ENCODE measurements around the gene CHPF.

CHPF gene

DNA sequence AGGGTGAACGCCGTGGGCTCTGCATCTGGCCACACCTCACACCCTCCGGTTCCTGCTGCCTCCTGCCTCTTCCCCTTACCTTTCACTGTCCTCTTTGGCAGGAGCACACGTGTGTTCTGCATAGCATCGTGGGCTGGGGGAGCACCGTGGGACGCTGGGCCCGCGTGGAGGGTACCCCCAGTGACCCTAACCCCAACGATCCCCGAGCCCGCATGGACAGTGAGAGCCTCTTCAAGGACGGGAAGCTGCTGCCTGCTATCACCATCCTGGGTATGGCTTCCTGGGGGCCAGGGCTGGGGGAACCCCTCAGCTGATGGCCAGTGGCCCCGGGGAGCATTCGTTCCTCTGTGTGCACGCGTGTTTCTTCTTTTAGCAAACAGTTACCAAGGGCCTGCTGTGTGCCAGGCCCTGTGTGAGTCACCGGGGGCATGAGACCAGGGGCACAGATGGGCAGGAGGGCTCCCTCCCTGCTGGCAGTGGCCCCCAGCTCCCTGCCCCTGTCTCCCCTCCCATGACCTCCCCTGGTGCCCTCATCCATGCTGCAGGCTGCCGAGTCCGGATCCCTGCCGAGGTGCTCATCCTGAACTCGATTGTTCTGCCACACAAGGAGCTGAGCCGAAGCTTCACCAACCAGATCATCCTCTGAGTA, 37.3 kb downstream of the CHPF start:
- peak overlapping the region in 1 of 21 experiments; percentile 18 for H3K27ac ChIP-seq
- H3K4me3 ChIP-seq = no peak overlapping the region

- H3K4me3 ChIP-seq = no peak overlapping the region
- no peak overlapping the region for H3K27ac ChIP-seq
These were observed 38.0 kb downstream of the CHPF start for GRCh38 chr2:219505585-219505984.

DNA sequence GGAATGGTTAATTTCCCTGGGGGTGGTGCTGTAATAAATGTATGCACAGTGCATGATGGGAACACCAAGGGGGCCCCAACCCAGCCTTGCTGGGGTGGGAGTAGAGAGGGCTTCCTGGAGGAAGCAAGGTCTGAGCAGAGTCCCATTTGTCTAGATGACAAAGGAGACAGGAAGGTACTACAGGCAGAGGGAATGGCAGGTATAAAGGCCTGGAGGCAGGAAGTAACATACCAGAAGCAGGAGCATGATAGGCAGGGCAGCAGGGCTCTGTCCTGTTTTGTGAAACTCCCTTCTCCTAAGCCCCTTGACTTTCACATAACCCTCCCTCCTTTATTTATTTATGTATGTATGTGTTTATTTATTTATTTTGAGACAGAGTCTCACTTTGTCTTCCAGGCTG, 41.0 kb downstream of the CHPF start:
- no peak overlapping the region for H3K27ac ChIP-seq
- no peak overlapping the region for H3K4me3 ChIP-seq

- Histone ChIP-seq H3K4me3 (no peak overlapping the region), H3K27ac (no peak overlapping the region)
These were observed 41.8 kb downstream of the CHPF start for GRCh38 chr2:219501849-219502248.

DNA sequence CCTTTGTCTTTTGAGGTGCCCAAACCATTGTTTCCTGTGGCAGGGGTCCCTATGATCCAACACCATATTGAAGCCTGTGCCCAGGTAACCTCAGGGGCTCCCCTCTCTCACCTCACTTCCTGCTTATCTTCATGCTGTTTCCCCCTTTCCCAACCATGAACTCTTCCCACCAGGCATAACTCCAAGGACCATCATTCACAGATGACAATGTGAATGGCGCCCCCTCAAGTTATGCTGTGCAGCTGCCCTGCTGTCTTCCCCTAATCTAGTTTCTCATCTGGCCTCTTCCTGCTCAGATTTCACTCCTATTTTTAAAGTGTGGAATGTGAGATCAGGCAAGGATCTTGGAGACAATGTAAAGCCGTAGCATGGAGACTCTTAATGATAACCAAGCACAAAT, 43.5 kb downstream of the CHPF start:
- Histone ChIP-seq H3K4me3 (no peak overlapping the region), H3K27ac (no peak overlapping the region)

DNA sequence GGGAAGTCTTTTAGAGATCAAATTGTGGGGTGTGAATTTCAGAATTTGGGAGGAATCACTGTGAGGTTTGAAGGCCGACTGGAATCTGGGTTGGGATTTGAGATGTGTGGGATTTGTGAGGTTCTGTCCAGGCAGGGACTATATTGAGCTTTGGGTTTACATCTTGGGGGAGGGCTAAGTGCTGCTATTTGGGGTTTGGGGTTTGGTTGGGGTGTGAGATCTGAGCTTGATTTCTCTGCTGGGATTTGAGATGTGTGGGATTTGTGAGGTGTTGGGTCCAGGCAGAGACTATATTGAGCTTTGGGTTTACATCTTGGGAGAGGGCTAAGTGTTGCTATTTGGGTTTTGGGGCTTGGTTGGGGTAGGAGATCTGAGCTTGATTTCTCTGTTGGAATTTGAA, 44.1 kb downstream of the CHPF start:
- H3K4me3 ChIP-seq = peak overlapping the region; percentile 45 to 69 (median 64)
- peak overlapping the region in 6 of 21 experiments; percentile 84 to 92 (median 88) for H3K27ac ChIP-seq

- H3K27ac ChIP-seq = peak overlapping the region; percentile 46 to 96 (median 89)
- peak overlapping the region; percentile 45 to 69 (median 64) for H3K4me3 ChIP-seq
These were observed 44.6 kb downstream of the CHPF start for GRCh38 chr2:219499058-219499307.

GRCh38 chr2:219498280-219499057, 45.1 kb downstream of the CHPF start, which contains the start of gene GMPPA:
TSS of gene GMPPA (plus strand) at chr2:219498891. CDS start at chr2:219499976, 1,085 bp downstream.
- peak within 1 kb of the TSS; percentile 46 to 96 (median 89) for H3K27ac ChIP-seq
- peak within 1 kb of the TSS; percentile 45 to 69 (median 64) for H3K4me3 ChIP-seq

GRCh38 chr2:219497495-219498279, 45.9 kb downstream of the CHPF start:
- Histone ChIP-seq H3K4me3 (peak overlapping the region; percentile 45 to 69 (median 64)), H3K27ac (peak overlapping the region; percentile 46 to 96 (median 88))

DNA sequence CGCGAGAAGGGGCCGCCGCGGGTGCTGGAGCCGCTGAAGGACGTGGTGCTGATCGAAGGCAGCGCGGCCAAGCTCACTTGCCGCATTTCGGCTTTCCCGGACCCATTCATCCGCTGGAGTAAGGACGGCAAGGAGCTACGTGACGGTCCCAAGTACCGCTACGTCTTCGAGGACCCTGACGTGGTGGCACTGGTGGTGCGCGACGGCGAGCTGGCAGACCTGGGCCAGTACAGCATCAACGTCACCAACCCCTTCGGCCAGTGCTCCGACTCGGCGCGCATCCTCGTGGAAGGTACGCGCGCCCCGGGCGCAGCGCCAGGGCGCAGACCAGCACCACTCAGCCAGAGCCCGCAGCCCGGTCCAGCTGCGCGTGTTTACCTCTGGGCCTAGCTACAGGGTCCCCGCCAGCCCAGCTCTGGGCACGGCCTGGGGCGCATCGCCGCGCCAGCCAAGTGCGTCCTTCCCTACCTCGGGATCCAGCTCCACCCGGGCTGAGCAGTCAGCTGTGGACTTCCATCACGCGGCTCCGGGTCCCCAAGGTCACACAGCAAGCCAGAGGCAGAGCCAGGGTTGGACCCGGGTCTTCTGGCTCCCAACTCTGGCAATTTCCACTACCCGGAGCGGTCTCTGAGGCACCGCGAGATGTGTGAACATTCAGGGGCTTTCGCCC, 46.6 kb downstream of the CHPF start:
- peak overlapping the region in 1 of 7 experiments; percentile 69 for H3K4me3 ChIP-seq
- H3K27ac ChIP-seq = peak overlapping the region in 1 of 21 experiments; percentile 84

DNA sequence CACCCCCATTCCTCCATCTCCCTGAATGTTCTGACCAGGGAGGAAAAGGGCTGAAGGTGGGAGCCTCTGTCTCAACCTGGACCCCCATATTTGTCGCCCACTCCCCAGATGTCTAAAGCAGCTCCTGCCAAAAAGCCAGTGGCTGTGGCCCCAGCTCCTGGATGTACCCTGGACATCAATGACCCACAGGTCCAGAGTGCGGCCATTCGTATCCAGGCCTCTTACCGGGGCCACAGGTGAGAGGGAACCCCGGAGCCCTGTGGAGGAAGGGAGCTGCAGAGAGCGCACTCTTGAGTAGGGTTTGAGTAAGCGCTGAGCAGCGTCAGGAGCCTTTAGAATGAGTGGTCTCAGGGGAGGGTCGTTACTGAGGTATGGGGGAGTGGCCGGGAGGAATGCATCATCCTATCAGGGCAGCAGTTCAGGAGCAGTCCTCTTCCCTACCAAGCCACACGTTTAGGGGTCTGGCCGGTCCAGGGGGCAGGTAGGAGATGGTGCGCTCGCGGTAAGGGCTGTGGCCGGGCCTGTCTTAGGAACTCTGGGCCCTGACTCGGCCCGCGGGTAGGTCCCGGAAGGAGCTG, 47.3 kb downstream of the CHPF start:
- no peak overlapping the region for H3K27ac ChIP-seq
- no peak overlapping the region for H3K4me3 ChIP-seq

DNA sequence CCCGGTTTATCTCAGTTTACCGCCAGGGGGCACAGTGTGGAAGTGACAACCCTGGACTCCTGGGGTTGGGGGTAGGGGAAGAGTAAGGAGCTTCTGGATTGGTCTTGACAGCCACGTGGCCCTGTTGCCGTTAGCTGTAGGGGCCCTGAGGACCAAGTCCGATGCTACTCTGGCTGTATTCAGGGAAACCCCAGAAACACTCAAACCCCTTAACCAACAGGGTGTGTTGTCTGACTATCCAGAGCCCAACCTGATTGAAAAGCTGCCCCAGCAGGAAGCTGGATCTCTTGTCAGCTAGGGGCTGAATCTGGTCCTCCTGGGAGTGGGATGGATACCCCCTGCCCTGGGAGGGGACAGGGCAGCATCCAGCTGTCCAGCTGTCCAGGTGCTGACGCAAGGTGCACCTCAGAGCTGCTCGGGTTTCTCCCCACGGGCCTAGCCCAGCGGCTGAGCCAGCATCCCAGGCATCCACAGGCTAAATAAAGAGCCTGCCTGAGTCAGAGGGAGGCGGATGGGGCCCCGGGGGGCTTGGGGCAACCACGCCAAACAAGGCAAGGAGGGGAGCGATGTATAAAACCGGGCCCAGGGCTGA, 48.0 kb downstream of the CHPF start:
- no peak overlapping the region for H3K4me3 ChIP-seq
- H3K27ac ChIP-seq = no peak overlapping the region

GRCh38 chr2:219494952-219495530, 48.6 kb downstream of the CHPF start:
- Histone ChIP-seq H3K4me3 (no peak overlapping the region), H3K27ac (no peak overlapping the region)

- H3K27ac ChIP-seq = no peak overlapping the region
- H3K4me3 ChIP-seq = no peak overlapping the region
These were observed 50.5 kb downstream of the CHPF start for GRCh38 chr2:219493086-219493485.

- no peak overlapping the region for H3K27ac ChIP-seq
- H3K4me3 ChIP-seq = no peak overlapping the region
These were observed 51.0 kb downstream of the CHPF start for GRCh38 chr2:219492575-219492974.

DNA sequence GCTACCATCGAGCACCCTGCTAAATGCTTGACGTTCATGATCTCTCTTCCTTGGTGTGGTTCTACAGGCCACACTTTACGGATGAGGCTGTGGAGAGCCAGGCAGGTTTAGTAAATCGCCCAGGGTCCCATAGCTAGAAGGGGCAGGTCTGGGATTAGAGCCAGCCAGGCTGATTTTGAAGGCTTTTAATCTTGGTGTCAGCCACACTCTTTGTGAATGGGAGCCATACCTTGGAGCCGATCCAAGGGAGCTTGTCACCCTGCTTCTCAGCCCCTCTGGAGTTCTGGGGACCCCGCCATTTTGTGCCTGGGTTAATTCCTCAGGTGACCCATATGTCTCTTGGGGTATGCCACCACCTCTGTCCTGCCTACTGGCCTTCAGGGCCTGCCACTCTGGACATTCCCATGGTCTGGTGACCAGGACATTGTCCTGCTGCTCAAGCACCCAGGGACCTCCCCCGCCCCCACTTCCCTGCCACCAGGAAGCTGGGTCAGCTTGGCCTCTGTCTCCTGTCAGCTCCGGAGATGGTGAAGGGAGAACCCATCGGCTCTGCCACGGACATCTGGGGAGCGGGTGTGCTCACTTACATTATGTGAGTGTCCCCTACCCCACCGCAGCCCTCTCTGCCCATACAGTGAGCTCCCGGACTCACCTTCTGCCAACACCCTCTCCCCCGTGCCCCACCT, 52.2 kb downstream of the CHPF start:
- Histone ChIP-seq H3K4me3 (no peak overlapping the region), H3K27ac (no peak overlapping the region)

DNA sequence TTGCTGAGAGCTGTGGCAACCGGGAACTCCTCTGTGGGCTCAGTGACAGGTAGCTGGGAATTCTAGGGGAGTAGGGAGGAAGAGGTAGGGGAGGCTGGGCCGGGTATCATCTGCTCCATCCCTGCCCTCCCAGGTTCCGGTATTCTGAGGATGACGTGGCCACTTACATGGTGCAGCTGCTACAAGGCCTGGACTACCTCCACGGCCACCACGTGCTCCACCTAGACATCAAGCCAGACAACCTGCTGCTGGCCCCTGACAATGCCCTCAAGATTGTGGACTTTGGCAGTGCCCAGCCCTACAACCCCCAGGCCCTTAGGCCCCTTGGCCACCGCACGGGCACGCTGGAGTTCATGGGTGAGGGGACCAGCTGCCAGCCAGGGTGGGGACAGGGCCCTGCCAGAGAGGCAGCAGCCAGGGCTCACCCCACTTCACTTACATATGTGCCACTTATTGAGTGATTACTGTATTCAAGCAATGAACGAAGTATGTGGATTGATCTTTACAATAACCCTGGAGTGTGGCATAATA, 52.9 kb downstream of the CHPF start:
- Histone ChIP-seq H3K27ac (no peak overlapping the region), H3K4me3 (no peak overlapping the region)

DNA sequence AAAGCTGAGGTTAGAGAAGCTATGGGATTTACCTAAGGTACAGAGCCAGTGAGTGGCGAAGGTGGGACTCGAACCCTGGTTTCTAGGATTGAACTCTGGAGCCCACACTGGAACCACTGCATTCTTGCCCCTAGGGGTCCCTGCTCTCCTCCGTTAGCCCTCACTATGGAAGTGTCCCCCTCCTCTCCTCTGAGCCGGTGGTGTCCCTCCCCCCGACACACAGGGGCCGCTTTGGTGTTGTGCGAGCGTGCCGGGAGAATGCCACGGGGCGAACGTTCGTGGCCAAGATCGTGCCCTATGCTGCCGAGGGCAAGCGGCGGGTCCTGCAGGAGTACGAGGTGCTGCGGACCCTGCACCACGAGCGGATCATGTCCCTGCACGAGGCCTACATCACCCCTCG, 53.4 kb downstream of the CHPF start:
- Histone ChIP-seq H3K27ac (no peak overlapping the region), H3K4me3 (no peak overlapping the region)

All from skin epidermis (tissue), 12 donors.